GM10248 (cell line): ENCODE measurements around the gene CENPE.

Experiments
- CTCF ChIA-PET: fragments of 300-600 bp; sonication (Branson Sonifier 250); formaldehyde crosslinking; extraction: SDS; loops from one replicate; lab custom pipeline; 2021; ENCODE audit warnings: antibody characterized with exemption; lab: Yijun Ruan, JAX
- POLR2A ChIA-PET: fragments of 350-650 bp; sonication (Branson Sonifier 250); formaldehyde crosslinking; extraction: SDS; loops from one replicate; lab custom pipeline; 2020; ENCODE audit warnings: antibody characterized with exemption; lab: Yijun Ruan, JAX
- DNase-seq: peaks from one replicate; pipeline ENCODE4 v3.0.0; 2012; ENCODE audit errors: extremely low spot score
- TF ChIP-seq, protein P1 (sequence below): IDR thresholded peaks from 2 replicates; pipeline ENCODE4 v1.5.1; 2012; ENCODE audit warnings: mild to moderate bottlenecking, low read depth; ENCODE audit errors: extremely low read depth, missing control alignments, control extremely low read depth

Gene CENPE

DNA sequence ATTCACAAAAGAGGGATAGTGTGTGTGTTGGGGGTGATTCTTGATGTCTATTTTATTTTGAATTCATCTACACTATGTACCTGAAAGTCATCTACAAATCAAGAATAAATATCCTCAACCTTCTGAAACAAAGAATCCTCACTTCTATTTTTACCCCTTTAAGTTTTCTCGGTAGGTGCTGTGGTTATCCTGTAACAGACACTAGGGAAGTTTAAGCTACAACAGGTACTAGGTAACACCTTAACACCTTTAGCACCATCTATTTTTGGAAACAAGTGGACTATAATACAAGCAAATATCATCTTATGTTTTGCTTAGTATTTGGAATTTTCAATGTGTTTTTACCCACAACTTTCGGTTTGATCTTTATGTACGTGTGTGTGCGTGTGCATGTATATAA, 86.5 kb downstream of the CENPE start:
- ChIA-PET POLR2A (no interaction called here), CTCF (interaction anchor here (2.1 kb wide), 1 partner anchor 11 kb away, joined by 15 read pairs; the partner anchor contains the start of gene BDH2)
- TF ChIP-seq, protein P1, sequence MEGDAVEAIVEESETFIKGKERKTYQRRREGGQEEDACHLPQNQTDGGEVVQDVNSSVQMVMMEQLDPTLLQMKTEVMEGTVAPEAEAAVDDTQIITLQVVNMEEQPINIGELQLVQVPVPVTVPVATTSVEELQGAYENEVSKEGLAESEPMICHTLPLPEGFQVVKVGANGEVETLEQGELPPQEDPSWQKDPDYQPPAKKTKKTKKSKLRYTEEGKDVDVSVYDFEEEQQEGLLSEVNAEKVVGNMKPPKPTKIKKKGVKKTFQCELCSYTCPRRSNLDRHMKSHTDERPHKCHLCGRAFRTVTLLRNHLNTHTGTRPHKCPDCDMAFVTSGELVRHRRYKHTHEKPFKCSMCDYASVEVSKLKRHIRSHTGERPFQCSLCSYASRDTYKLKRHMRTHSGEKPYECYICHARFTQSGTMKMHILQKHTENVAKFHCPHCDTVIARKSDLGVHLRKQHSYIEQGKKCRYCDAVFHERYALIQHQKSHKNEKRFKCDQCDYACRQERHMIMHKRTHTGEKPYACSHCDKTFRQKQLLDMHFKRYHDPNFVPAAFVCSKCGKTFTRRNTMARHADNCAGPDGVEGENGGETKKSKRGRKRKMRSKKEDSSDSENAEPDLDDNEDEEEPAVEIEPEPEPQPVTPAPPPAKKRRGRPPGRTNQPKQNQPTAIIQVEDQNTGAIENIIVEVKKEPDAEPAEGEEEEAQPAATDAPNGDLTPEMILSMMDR = no peak
- no peak for DNase-seq

DNA sequence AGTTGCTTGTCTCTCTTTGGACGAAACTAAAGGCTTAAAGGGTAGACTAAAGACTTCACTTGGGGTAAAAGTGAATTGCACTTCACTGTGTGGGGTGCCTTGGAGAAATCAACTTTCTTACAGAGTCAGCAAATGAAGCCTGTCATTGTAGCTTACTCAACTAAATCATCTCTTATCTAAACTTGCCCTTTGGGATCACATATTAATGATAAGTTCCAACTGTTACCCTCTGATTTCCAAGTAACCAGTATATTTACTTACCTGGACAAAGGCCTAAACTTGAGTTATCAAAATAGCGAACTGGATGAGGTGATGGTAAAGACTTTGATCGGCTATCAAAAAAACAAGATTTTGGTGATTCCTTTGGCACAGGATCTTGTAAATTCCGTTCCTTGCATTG, 89.6 kb downstream of the CENPE start:
- CTCF ChIA-PET = interaction anchor here (0.9 kb wide), 1 partner anchor 9 kb away, joined by 3 read pairs; the partner anchor contains the start of gene BDH2
- TF ChIP-seq, protein P1 = no peak
- POLR2A ChIA-PET = no interaction called here
- no peak for DNase-seq

DNA sequence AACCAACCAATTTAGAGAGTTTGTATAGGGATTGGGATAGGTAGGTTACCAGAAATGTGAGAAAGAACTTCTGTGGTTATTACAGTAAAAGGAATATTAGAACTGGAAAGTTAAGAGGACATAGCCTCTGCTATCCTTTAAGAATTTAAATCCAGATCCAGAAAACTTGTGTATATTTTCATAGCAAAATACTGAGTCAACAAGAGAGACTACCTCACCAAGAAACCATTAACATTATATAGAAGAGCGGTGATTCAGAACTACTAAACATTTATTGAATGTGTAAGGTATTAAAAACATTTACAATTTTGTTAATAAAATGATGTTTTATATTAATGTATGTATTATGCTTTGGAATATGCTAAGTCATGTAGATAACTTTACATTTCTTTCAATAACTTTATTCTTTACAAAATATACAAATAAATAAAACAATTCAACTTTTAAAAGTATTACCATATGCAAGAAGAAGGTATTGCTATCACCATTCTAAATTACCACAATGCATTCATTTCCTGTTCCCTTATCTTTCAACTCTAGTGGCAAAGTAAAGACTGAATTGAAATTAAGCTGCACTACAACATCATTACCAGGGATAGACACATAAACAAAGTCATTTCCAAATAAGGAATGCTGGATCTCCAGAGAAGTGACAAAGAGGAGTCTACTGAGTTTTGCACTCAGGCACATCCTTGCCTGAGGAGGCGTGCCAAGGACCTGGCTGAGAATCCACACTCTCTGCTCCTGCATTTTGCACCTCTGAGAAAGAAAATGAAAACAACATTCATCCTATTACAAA, 92.4 kb downstream of the CENPE start:
- no peak for DNase-seq
- POLR2A ChIA-PET = no interaction called here
- CTCF ChIA-PET = interaction anchor here (2.1 kb wide), 1 partner anchor 11 kb away, joined by 6 read pairs; no protein-coding TSS in a partner anchor
- TF ChIP-seq, protein P1 = no peak

DNA sequence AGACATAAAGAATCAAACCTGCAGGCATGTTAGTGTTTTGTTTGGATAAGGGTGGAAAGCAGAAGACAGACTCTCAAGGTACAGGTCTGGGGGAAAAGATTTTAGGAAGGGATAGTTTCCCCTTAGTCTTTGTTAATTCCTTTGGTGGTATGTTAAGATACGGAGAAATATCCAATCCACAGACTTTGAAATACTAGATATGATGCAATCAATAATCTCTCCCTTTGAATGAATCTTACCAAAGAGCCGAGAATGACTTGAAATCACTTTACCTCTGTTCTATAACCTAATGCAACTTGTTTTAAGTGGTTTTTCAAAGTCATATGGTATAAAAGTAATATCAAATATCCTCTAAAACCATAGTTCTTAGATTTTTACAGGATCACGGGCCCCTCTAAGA, 93.3 kb downstream of the CENPE start:
- TF ChIP-seq, protein P1 = no peak
- ChIA-PET POLR2A (interaction anchor here (0.6 kb wide), 1 partner anchor 1950 kb away, joined by 4 read pairs; no protein-coding TSS in a partner anchor), CTCF (interaction anchor here (7.8 kb wide), 1 partner anchor 14 kb away, joined by 55 read pairs; no protein-coding TSS in a partner anchor)
- DNase-seq = no peak

DNA sequence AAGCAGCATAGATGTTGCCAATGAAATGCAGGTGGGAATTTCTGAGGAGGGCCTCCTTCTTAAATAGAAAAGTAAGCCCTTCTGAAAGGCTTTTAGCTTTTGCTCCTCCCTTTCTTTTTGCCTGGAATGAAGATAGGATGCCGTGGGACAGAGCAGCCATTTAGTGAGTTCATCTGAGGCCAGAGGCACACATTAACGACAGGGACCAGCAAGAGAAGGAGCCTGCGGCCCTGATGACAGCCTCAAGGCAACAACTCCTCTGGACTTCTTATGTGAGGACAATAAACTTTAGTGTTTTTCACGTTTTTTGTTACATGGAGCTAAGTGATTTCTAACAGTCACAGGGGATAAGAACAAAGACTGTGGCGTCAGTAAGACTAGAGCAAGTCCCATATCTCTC, 97.5 kb downstream of the CENPE start:
- CTCF ChIA-PET = interaction anchor here (0.8 to 7.8 kb wide), 15 partner anchors 10 to 668 kb away, joined by 3 to 55 read pairs (median 5); partner anchors contain the start of genes SLC9B1 and SLC9B2
- TF ChIP-seq, protein P1 = no peak
- POLR2A ChIA-PET = no interaction called here
- DNase-seq = no peak

DNA sequence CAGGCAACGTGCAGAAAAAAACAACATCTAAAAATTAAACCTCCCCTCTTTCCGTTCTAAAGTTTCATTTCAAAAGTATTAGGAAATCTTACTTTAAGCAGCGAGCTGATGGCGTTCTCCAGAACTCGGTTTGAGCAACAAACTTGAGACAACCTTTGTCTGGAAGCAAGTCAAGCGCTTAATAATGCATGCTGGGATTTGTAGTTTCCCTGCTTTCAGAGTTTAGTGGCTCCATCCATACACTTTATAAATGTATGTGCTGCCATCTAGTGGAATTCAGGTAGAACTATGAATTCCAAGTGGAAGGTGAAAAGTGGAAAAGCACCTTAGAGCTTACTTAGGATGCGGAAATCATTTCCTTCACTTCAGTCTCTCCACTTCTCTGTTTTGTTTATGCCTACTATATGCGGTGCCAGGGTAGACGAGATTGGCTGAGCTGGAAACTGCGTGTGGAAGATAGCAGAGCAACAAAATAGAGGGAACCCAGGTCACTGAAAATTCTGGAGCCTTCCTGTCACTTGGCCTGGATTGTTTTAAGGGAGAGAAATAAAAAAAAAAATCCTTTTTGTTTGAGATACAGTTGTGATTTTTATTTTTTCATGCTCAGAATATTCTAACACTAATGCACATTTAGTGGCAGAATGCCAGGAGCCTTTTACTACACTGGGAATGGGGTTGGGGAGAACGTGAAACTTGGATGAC, 98.3 kb downstream of the CENPE start, which contains the start of gene BDH2:
Gene BDH2 (minus strand): TSS at position 144 of the 702 bp plus-strand sequence. CDS start 3,580 bp downstream, outside the sequence.
- TF ChIP-seq, protein P1 = peak; percentile 60
- ChIA-PET POLR2A (interaction anchor here (0.6 kb wide), 1 partner anchor 315 kb away, joined by 3 read pairs; no protein-coding TSS in a partner anchor), CTCF (interaction anchor here (0.6 to 7.8 kb wide), 33 partner anchors 8 to 797 kb away, joined by 3 to 55 read pairs (median 4); partner anchors contain the start of genes CISD2 and SLC9B1)
- peak; percentile 83 for DNase-seq
